KBM-7 (cell line): ENCODE measurements around the gene DNAJC30.
"Not testable (repeated sequence)": the region's sequence is repeated elsewhere in the genome, so short reads cannot be mapped to it uniquely, and the experiment has no call there.

Source experiments
- DNase-seq: peaks from one replicate; pipeline ENCODE4 v3.0.0-alpha.2; 2015
- in situ Hi-C: fragments of 300-500 bp; cut with MboI; formaldehyde crosslinking; loops from 2 replicates; pipeline ENCODE4 v1.14.3; 2020; ENCODE audit warnings: low sequenced_read_pairs, low pct_unique_long_range_greater_than_20kb, mixed read lengths

DNAJC30 gene

GRCh38 chr7:73713319-73713718 lies 30.1 kb upstream of the DNAJC30 start:
- DNase-seq, in situ Hi-C loops: not testable (repeated sequence)

GRCh38 chr7:73712773-73713172 lies 29.5 kb upstream of the DNAJC30 start:
- in situ Hi-C loops: no loop called here
- DNase-seq: no peak

GRCh38 chr7:73708961-73709549 lies 25.8 kb upstream of the DNAJC30 start:
- no peak for DNase-seq
- in situ Hi-C loops: no loop called here

- DNase-seq: peak; percentile 58
- in situ Hi-C loops: no loop called here
These were observed 23.9 kb upstream of the DNAJC30 start for GRCh38 chr7:73707045-73707631.

- no peak for DNase-seq
- in situ Hi-C loops: no loop called here
These were observed 23.1 kb upstream of the DNAJC30 start for GRCh38 chr7:73706126-73707044.

- no peak for DNase-seq
- in situ Hi-C loops: no loop called here
These were observed 22.3 kb upstream of the DNAJC30 start for GRCh38 chr7:73705551-73705920.

GRCh38 chr7:73704640-73705550 lies 21.6 kb upstream of the DNAJC30 start:
- no peak for DNase-seq
- in situ Hi-C loops: no loop called here

GRCh38 chr7:73703757-73704639 lies 20.7 kb upstream of the DNAJC30 start:
- DNase-seq: no peak
- in situ Hi-C loops: no loop called here

GRCh38 chr7:73703225-73703624 lies 20.0 kb upstream of the DNAJC30 start:
- in situ Hi-C loops: no loop called here

GRCh38 chr7:73702665-73703064 lies 19.4 kb upstream of the DNAJC30 start:
- in situ Hi-C loops: no loop called here
- no peak for DNase-seq

More at GRCh38 chr7:73703225-73703624, 20.0 kb upstream of the DNAJC30 start:
- no peak for DNase-seq

- in situ Hi-C loops: no loop called here
These were observed 19.0 kb upstream of the DNAJC30 start for GRCh38 chr7:73702226-73702625.

GRCh38 chr7:73701357-73701995 lies 18.2 kb upstream of the DNAJC30 start:
- peak; percentile 38 for DNase-seq
- in situ Hi-C loops: no loop called here

More at GRCh38 chr7:73702226-73702625, 19.0 kb upstream of the DNAJC30 start:
- no peak for DNase-seq

GRCh38 chr7:73700581-73701134 lies 17.4 kb upstream of the DNAJC30 start:
- DNase-seq: no peak
- in situ Hi-C loops: no loop called here

- in situ Hi-C loops: no loop called here
These were observed 16.8 kb upstream of the DNAJC30 start for GRCh38 chr7:73700069-73700423.

GRCh38 chr7:73699370-73700068 lies 16.3 kb upstream of the DNAJC30 start:
- no peak for DNase-seq
- in situ Hi-C loops: no loop called here

More at GRCh38 chr7:73700069-73700423, 16.8 kb upstream of the DNAJC30 start:
- no peak for DNase-seq

- no peak for DNase-seq
- in situ Hi-C loops: no loop called here
These were observed 15.2 kb upstream of the DNAJC30 start for GRCh38 chr7:73698410-73698809.

- no peak for DNase-seq
- in situ Hi-C loops: no loop called here
These were observed 13.1 kb upstream of the DNAJC30 start for GRCh38 chr7:73696372-73696771.
